Panc1 (cell line): ENCODE results near the gene UBAC1. TPM values are rescaled to one million over a fixed set of nuclear protein-coding genes. Genes with fewer than 3 reads are reported as not detected.
A peak's percentile ranks its signal among the peaks of the same experiment; 100 is the strongest.

Experiments
- ATAC-seq: fragments of 200-7000 bp; cut with Tn5 transposase; 2 replicates; pipeline ENCODE4 v1.9.1; 2020; ENCODE audit warnings: mild to moderate bottlenecking, moderate library complexity
- BruUV-seq: library from RNA; stranded (reverse); fragments of 400-500 nt; replicated peaks from 2 replicates; lab custom pipeline; 2021; lab: Mats Ljungman, UMichigan
- CTCF ChIA-PET: fragments of 300-600 bp; sonication (Branson Sonifier 250); formaldehyde crosslinking; loops from one replicate; lab custom pipeline; 2022; ENCODE audit warnings: antibody characterized with exemption; lab: Charles Lee
- POLR2A ChIA-PET: fragments of 300-600 bp; sonication (Branson Sonifier 250); formaldehyde crosslinking; loops from one replicate; lab custom pipeline; 2022; ENCODE audit warnings: antibody characterized with exemption; lab: Charles Lee
- DNase-seq: peaks from one replicate; pipeline ENCODE4 v3.0.0-alpha.2; 2010; ENCODE audit warnings: low read depth, low spot score
- H3K27ac ChIP-seq: 2 replicates; pipeline ENCODE4 v1.5.1; 2011; ENCODE audit warnings: mild to moderate bottlenecking, low read length, inconsistent platforms
- H3K27me3 ChIP-seq: fragments of 200-500 bp; sonication (Bioruptor generic); 2 replicates; pipeline ENCODE4 v1.6.0; 2014; ENCODE audit warnings: low read length, inconsistent platforms; ENCODE audit not compliant: control insufficient read depth, insufficient read depth
- H3K36me3 ChIP-seq: fragments of 200-500 bp; sonication (Bioruptor generic); 2 replicates; pipeline ENCODE4 v1.5.1; 2014; ENCODE audit warnings: inconsistent platforms, mild to moderate bottlenecking, low read length, moderate library complexity; ENCODE audit not compliant: control insufficient read depth, insufficient read depth
- H3K4me1 ChIP-seq: 2 replicates; pipeline ENCODE4 v1.5.1; 2011; ENCODE audit warnings: inconsistent platforms, mild to moderate bottlenecking, low read length, moderate library complexity; ENCODE audit not compliant: control insufficient read depth, insufficient read depth
- H3K4me3 ChIP-seq, 2 experiments: 2 replicates each; pipeline ENCODE4 v1.5.1; 2011 to 2012; ENCODE audit warnings: low read depth in 2 of 2, low read length in 2 of 2, mild to moderate bottlenecking in 2 of 2, inconsistent platforms in 1 of 2, moderate library complexity in 1 of 2
- H3K9me3 ChIP-seq: fragments of 200-500 bp; sonication (Bioruptor generic); 2 replicates; pipeline ENCODE4 v1.5.1; 2014; ENCODE audit warnings: low read depth, mild to moderate bottlenecking, inconsistent platforms, low read length, moderate library complexity; ENCODE audit not compliant: control insufficient read depth, insufficient read depth
- CTCF ChIP-seq: fragments of 450-650 bp; IDR thresholded peaks from 2 replicates; pipeline ENCODE4 v1.5.1; 2017; ENCODE audit warnings: mild to moderate bottlenecking
- POLR2AphosphoS5 ChIP-seq: IDR thresholded peaks from 2 replicates; pipeline ENCODE4 v1.6.1; 2012; ENCODE audit warnings: mild to moderate bottlenecking, low read depth, low read length, moderate library complexity
- REST ChIP-seq, 2 experiments: IDR thresholded peaks; 2 replicates each; pipeline ENCODE4 v1.6.1; 2011 to 2012; ENCODE audit warnings: low read depth in 2 of 2, control low read depth in 1 of 2, low read length in 1 of 2, mild to moderate bottlenecking in 1 of 2, moderate library complexity in 1 of 2; ENCODE audit not compliant: insufficient read depth in 1 of 2
- SIN3A ChIP-seq: IDR thresholded peaks from 2 replicates; pipeline ENCODE4 v1.6.1; 2012; ENCODE audit warnings: low read depth, mild to moderate bottlenecking, low read length, moderate library complexity, borderline replicate concordance; ENCODE audit not compliant: insufficient read depth
- TCF7L2 ChIP-seq: IDR thresholded peaks from 2 replicates; pipeline ENCODE4 v1.6.1; 2011; ENCODE audit warnings: mild to moderate bottlenecking, low read depth, low read length, inconsistent platforms
- in situ Hi-C: cut with HindIII; loops from 2 replicates; pipeline ENCODE4 v1.10.0; 2016; ENCODE audit warnings: low sequenced_read_pairs, low pct_unique_long_range_greater_than_20kb
- intact Hi-C: fragments of 100-400 bp; cut with micrococcal nuclease; formaldehyde crosslinking; loops from one replicate; pipeline ENCODE4 v1.10.0; 2022; ENCODE audit not compliant: unreplicated experiment
- total RNA-seq: library from RNA; stranded (reverse); gene quantifications from one replicate; pipeline ENCODE4 v1.2.1, GENCODE V29; 2021; ENCODE audit not compliant: unreplicated experiment

UBAC1 gene
- total RNA-seq, 1 experiment from 2014 or later, result 38.0 TPM

- Histone ChIP-seq H3K9me3 (no peaks in the 10 kb centered on the region), H3K27me3 (no peaks in the 10 kb centered on the region), H3K4me1 (peaks cover 12% of the 10 kb centered on the region), H3K4me3 (no peak overlapping the region), H3K36me3 (no peaks in the 10 kb centered on the region), H3K27ac (no peak overlapping the region)
- TF ChIP-seq TCF7L2 (no peak), SIN3A (no peak), REST (IDR thresholded peaks at IDR 0.05; ENCODE audit: insufficient read depth in 1 of 2, low read depth in 2 of 2, low read length in 1 of 2) (no peak), CTCF (no peak), POLR2AphosphoS5 (no peak)
- ATAC-seq (no peak; the same call in 1 of the 2 replicates), DNase-seq (no peak)
- intact Hi-C loops (no loop called here), in situ Hi-C loops (no loop called here)
- BruUV-seq, result no TSS peak
- ChIA-PET CTCF (no interaction called here), POLR2A (no interaction called here)
Observed at GRCh38 chr9:135984072-135984710, 23.0 kb upstream of the UBAC1 start.

GRCh38 chr9:135983208-135984071, 22.3 kb upstream of the UBAC1 start:
- H3K36me3 ChIP-seq, result no peaks in the 10 kb centered on the region
- in situ Hi-C loops, result no loop called here
- peaks cover 12% of the 10 kb centered on the region for H3K4me1 ChIP-seq
- no peaks in the 10 kb centered on the region for H3K9me3 ChIP-seq
- ATAC-seq, result no peak; the same call in 1 of the 2 replicates
- no peak overlapping the region for H3K27ac ChIP-seq
- no peak overlapping the region for H3K4me3 ChIP-seq
- no peaks in the 10 kb centered on the region for H3K27me3 ChIP-seq
- BruUV-seq, result no TSS peak
- TF ChIP-seq REST (IDR thresholded peaks at IDR 0.05; ENCODE audit: insufficient read depth in 1 of 2, low read depth in 2 of 2, low read length in 1 of 2) (no peak), TCF7L2 (peak; percentile 52; the same call in 1 of the 2 replicates)
- intact Hi-C loops, result no loop called here
- ChIA-PET CTCF (no interaction called here), POLR2A (no interaction called here)
- no peak for DNase-seq
